ENCODE results near the gene ECSCR.

DNA sequence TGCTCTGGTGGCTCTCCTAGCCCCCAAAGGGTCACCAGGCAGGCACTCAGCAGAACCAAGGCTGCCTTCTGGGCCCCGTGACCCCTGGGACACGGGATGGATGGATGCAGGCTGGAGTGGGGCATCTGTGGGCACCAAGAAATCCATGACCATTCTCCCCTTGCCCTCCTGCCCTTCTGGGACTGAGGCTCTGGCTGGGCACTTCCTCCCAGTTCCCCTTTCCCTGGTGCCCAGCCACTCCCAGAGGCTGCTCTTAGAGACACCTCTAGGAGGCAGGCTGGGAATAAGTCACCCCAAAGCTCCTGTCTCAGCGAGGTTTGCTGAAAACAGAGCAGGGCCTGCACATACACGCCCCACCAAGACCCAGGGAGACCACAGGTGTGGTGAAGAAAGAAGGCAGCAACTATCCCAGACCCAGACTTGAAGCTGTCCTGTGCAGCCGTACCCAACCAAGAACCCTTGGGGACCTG lies 19.1 kb upstream of the ECSCR start:
- TF ChIP-seq, protein P1, sequence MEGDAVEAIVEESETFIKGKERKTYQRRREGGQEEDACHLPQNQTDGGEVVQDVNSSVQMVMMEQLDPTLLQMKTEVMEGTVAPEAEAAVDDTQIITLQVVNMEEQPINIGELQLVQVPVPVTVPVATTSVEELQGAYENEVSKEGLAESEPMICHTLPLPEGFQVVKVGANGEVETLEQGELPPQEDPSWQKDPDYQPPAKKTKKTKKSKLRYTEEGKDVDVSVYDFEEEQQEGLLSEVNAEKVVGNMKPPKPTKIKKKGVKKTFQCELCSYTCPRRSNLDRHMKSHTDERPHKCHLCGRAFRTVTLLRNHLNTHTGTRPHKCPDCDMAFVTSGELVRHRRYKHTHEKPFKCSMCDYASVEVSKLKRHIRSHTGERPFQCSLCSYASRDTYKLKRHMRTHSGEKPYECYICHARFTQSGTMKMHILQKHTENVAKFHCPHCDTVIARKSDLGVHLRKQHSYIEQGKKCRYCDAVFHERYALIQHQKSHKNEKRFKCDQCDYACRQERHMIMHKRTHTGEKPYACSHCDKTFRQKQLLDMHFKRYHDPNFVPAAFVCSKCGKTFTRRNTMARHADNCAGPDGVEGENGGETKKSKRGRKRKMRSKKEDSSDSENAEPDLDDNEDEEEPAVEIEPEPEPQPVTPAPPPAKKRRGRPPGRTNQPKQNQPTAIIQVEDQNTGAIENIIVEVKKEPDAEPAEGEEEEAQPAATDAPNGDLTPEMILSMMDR (IDR thresholded peaks at IDR 0.05) = no peak
- TF ChIP-seq EZH2 (IDR thresholded peaks at IDR 0.05; ENCODE audit: borderline replicate concordance, insufficient read depth, low read depth, low read length, poor library complexity, severe bottlenecking) = no peak

Data from B cell (primary cell).